ENCODE measurements around the gene PDZRN3.

DNA sequence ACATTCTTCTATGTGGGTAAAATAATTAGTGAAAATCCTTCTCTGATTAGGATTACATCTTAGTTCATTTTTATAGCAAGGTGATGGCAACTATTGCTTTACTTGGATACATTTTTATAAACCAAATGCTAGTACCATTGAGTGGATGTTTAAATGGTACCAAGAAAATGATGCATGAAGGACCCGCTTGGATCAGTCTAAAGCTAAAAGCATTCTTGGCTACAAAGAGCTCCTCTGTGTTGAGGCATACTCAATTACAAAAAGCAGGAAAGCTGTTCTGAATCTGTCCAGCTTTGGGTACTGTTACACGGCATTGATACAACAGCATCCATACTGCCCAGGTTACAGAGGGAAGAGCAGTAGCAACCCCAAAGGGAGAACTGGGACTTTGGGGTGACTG is 217.2 kb downstream of the PDZRN3 start:
- TF ChIP-seq POLR2A (IDR thresholded peaks at IDR 0.05), result no peak
- TF ChIP-seq CTCF (IDR thresholded peaks at IDR 0.05), result no peak
